Measurements from ENCODE around the gene OSBPL2.

DNA sequence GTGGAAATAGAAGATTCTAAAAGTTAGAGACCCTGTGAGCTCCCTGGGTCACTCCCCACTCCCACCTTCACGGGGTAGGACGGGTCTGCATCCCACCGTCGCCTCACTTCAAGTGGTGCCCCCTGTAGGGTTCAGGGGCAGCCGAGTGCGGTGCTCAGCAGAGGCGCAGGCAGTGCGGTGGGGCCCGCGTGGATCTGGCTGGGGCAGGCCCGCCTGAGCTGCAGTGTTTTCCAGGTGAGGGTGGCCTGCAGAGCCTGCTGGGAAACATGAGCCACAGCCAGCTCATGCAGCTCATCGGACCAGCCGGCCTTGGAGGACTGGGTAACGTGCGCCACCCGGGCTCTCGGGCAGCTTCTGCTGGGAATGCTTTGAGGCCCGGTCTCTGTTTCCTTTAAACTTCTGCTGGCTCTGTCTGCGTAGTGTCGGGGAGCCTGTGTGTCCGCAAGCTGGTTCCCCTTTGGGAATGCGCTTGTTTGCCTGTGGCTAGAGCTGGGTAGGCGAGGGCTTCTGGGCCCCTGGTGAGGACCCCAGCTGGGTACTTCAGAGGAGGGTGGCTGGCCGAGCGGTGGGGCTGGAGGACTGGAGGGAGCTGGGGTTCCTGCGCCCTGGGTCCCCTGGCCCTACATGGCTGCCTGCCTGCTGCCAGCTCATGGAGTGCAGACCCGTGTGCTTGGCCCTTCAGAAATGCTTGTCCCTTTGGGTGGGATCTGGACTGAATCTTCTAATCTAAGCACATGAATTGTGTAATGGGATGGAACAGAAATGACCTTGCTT, 68.3 kb downstream of the OSBPL2 start:
- no peak for TF ChIP-seq CTCF (IDR thresholded peaks at IDR 0.05)
- no peak for TF ChIP-seq POLR2A (IDR thresholded peaks at IDR 0.05)
